CD14-positive monocyte (primary cell): Measurements from ENCODE around the gene TRPC4AP. TPM values are rescaled to one million over a fixed set of nuclear protein-coding genes. Genes with fewer than 3 reads are reported as not detected.

Experiments used
- DNase-seq, 3 donors: peaks; one replicate each; pipeline ENCODE4 v3.0.0-alpha.2; 2011 to 2022
- H2AFZ ChIP-seq: 2 replicates; pipeline ENCODE4 v1.6.0; 2012; ENCODE audit warnings: mild to moderate bottlenecking, low read depth, low read length, inconsistent platforms; ENCODE audit not compliant: insufficient read depth, poor library complexity, severe bottlenecking
- H3K27ac ChIP-seq, 2 donors: 1 replicate in 1 of 2; 2 replicates in 1 of 2; pipeline ENCODE4 v1.5.1; 2012 to 2013; ENCODE audit warnings: low read length in 2 of 2, control low read depth in 1 of 2, inconsistent platforms in 1 of 2, low read depth in 1 of 2, mild to moderate bottlenecking in 1 of 2
- H3K27me3 ChIP-seq, 2 donors: one replicate each; pipeline versions ENCODE4 v1.6.0 to v1.6.1; 2011 to 2013; ENCODE audit warnings: low read length in 2 of 2; ENCODE audit not compliant: control insufficient read depth in 2 of 2, insufficient read depth in 2 of 2
- H3K36me3 ChIP-seq, 2 donors: replicated peaks in 1 of 2; 1 replicate in 1 of 2; 2 replicates in 1 of 2; pipeline versions ENCODE4 v1.5.1 to v1.6.1; 2012 to 2013; ENCODE audit warnings: low read length in 2 of 2, control low read depth in 1 of 2, inconsistent platforms in 1 of 2, mild to moderate bottlenecking in 1 of 2; ENCODE audit not compliant: insufficient read depth in 2 of 2, control insufficient read depth in 1 of 2
- H3K4me1 ChIP-seq, 2 donors: 1 replicate in 1 of 2; 2 replicates in 1 of 2; pipeline versions ENCODE4 v1.5.1 to v1.6.1; 2012 to 2013; ENCODE audit warnings: low read length in 2 of 2, control low read depth in 1 of 2, inconsistent platforms in 1 of 2, mild to moderate bottlenecking in 1 of 2, moderate library complexity in 1 of 2; ENCODE audit not compliant: insufficient read depth in 2 of 2, control insufficient read depth in 1 of 2
- H3K4me2 ChIP-seq: replicated peaks from 2 replicates; pipeline ENCODE3; 2012; ENCODE audit warnings: low read length, moderate library complexity, mild to moderate bottlenecking; ENCODE audit not compliant: poor library complexity, severe bottlenecking; ENCODE audit errors: extremely low read depth
- H3K4me3 ChIP-seq, 3 experiments: fragments of 200-600 bp in 1 of 3; sonication (generic) in 1 of 3; replicated peaks in 1 of 3; 1 replicate in 2 of 3; 2 replicates in 1 of 3; pipeline ENCODE4 v1.5.1; 2011 to 2013; ENCODE audit warnings: low read length in 3 of 3, mild to moderate bottlenecking in 3 of 3, control low read depth in 2 of 3, low read depth in 2 of 3, inconsistent platforms in 1 of 3, moderate library complexity in 1 of 3
- H3K79me2 ChIP-seq: 2 replicates; pipeline ENCODE4 v1.6.0; 2012; ENCODE audit warnings: mild to moderate bottlenecking, control low read depth, inconsistent platforms, low read length, moderate library complexity; ENCODE audit not compliant: insufficient read depth
- H3K9ac ChIP-seq: 2 replicates; pipeline ENCODE4 v1.6.0; 2017; ENCODE audit warnings: low read length, mild to moderate bottlenecking; ENCODE audit not compliant: insufficient read depth, poor library complexity, severe bottlenecking
- H3K9me3 ChIP-seq, 2 donors: replicated peaks in 1 of 2; 1 replicate in 1 of 2; 2 replicates in 1 of 2; pipeline versions ENCODE4 v1.5.1 to v1.6.1; 2012 to 2013; ENCODE audit warnings: low read length in 2 of 2, control low read depth in 1 of 2; ENCODE audit not compliant: control insufficient read depth in 1 of 2, insufficient read depth in 1 of 2
- H4K20me1 ChIP-seq: 2 replicates; pipeline ENCODE4 v1.6.0; 2012; ENCODE audit warnings: mild to moderate bottlenecking, low read length, control low read depth, moderate library complexity; ENCODE audit not compliant: insufficient read depth
- H3K27ac Mint-ChIP-seq, 7 donors: one replicate each; pipeline ENCODE4 v1.8.0; 2020; ENCODE audit warnings: mild to moderate bottlenecking in 7 of 7, mixed read lengths in 7 of 7, moderate library complexity in 6 of 7, inconsistent platforms in 2 of 7
- H3K27me3 Mint-ChIP-seq, 3 donors: one replicate each; pipeline ENCODE4 v1.8.0; 2021 to 2022; ENCODE audit warnings: low read depth in 3 of 3, mild to moderate bottlenecking in 3 of 3, mixed read lengths in 3 of 3, moderate library complexity in 3 of 3, inconsistent platforms in 1 of 3
- H3K36me3 Mint-ChIP-seq, 2 donors: one replicate each; pipeline ENCODE4 v1.8.0; 2020; ENCODE audit warnings: mixed read lengths in 2 of 2, inconsistent platforms in 1 of 2, mild to moderate bottlenecking in 1 of 2
- H3K4me1 Mint-ChIP-seq: one replicate; pipeline ENCODE4 v1.8.0; 2020; ENCODE audit warnings: mild to moderate bottlenecking, mixed read lengths
- H3K4me3 Mint-ChIP-seq, 2 donors: one replicate each; pipeline ENCODE4 v1.8.0; 2020; ENCODE audit warnings: mild to moderate bottlenecking in 2 of 2, mixed read lengths in 2 of 2, moderate library complexity in 1 of 2
- H3K9me3 Mint-ChIP-seq, 7 donors: one replicate each; pipeline ENCODE4 v1.8.0; 2020 to 2022; ENCODE audit warnings: mixed read lengths in 7 of 7, mild to moderate bottlenecking in 6 of 7, moderate library complexity in 6 of 7, inconsistent platforms in 2 of 7
- WGBS: methylation state at CpG from one replicate; pipeline ENCODE4 v1.1.5; 2013; ENCODE audit warnings: missing lambda C conversion rate; ENCODE audit not compliant: insufficient coverage; 5-methylcytosine and 5-hydroxymethylcytosine counted together
- intact Hi-C, 2 donors: fragments of 100-400 bp; cut with micrococcal nuclease; formaldehyde crosslinking; loops; one replicate each; pipeline versions ENCODE4 v1.15.0 to v1.15.1; 2023
- polyA plus RNA-seq, 3 donors: library from polyadenylated mRNA; depleted of rRNA in 1 of 3; unstranded in 2 of 3; stranded (reverse) in 1 of 3; fragments of 300-500 nt in 2 of 3; fragments of >200 nt in 1 of 3; fragmentation: Illumina TruSeq in 2 of 3; gene quantifications; 1 replicate in 2 of 3; 2 replicates in 1 of 3; pipeline ENCODE4 v1.2.3, GENCODE V29; 2012 to 2021
- TF ChIP-seq, protein P1 (sequence below): fragments of 200-600 bp; IDR thresholded peaks from one replicate; pipeline ENCODE4 v1.8.0; 2022; ENCODE audit warnings: antibody characterized with exemption, mild to moderate bottlenecking

TRPC4AP gene
- polyA plus RNA-seq, 3 donors = 80.8 to 98.4 (median 88.6) TPM

DNA sequence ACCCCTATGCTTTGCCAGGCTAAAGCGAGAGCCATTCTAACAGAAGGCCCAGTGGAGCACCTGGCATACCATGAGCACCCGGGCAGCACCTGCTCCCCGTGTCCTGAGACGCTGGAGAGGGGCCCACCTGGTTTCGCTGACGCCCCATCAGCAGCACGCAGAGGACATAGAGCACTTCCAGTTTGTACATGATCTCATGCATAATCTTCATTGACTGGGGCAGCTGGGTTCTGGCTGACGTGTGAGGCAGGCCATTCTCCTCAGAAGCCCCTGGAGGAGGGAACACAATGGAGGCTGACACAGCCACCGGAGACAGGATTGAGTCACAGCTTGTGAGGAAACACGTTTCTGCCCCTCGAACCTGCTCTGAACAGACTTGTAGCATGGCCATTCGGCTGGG, 71.5 kb downstream of the TRPC4AP start:
- peaks cover 82% of the 10 kb centered on the region for H4K20me1 ChIP-seq
- no peaks in the 10 kb centered on the region for H3K9me3 ChIP-seq
- H3K9ac ChIP-seq = no peak overlapping the region
- H3K27ac ChIP-seq = peak overlapping the region in 1 of 2 donors; percentile 23
- peaks cover 75 to 91% of the 10 kb centered on the region in 2 donors for H3K36me3 Mint-ChIP-seq
- H3K79me2 ChIP-seq = no peaks in the 10 kb centered on the region
- intact Hi-C loops = no loop called here
- no peak overlapping the region for H3K4me3 Mint-ChIP-seq
- H3K27me3 ChIP-seq = no peaks in the 10 kb centered on the region
- no peak overlapping the region for H3K4me3 ChIP-seq
- TF ChIP-seq, protein P1, sequence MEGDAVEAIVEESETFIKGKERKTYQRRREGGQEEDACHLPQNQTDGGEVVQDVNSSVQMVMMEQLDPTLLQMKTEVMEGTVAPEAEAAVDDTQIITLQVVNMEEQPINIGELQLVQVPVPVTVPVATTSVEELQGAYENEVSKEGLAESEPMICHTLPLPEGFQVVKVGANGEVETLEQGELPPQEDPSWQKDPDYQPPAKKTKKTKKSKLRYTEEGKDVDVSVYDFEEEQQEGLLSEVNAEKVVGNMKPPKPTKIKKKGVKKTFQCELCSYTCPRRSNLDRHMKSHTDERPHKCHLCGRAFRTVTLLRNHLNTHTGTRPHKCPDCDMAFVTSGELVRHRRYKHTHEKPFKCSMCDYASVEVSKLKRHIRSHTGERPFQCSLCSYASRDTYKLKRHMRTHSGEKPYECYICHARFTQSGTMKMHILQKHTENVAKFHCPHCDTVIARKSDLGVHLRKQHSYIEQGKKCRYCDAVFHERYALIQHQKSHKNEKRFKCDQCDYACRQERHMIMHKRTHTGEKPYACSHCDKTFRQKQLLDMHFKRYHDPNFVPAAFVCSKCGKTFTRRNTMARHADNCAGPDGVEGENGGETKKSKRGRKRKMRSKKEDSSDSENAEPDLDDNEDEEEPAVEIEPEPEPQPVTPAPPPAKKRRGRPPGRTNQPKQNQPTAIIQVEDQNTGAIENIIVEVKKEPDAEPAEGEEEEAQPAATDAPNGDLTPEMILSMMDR = no peak
- no peak overlapping the region for H2AFZ ChIP-seq
- no peak for DNase-seq
- no peaks in the 10 kb centered on the region for H3K4me1 ChIP-seq
- H3K27me3 Mint-ChIP-seq = no peaks in the 10 kb centered on the region
- H3K36me3 ChIP-seq = peaks cover 92 to 100% of the 10 kb centered on the region in 2 donors
- H3K27ac Mint-ChIP-seq = peak overlapping the region in 2 of 7 donors; percentile 1 to 46
- 95% methylated on average over 12 of the region's 12 CpGs for WGBS
- H3K4me2 ChIP-seq = no peak overlapping the region
- H3K4me1 Mint-ChIP-seq = no peaks in the 10 kb centered on the region
- no peaks in the 10 kb centered on the region for H3K9me3 Mint-ChIP-seq

DNA sequence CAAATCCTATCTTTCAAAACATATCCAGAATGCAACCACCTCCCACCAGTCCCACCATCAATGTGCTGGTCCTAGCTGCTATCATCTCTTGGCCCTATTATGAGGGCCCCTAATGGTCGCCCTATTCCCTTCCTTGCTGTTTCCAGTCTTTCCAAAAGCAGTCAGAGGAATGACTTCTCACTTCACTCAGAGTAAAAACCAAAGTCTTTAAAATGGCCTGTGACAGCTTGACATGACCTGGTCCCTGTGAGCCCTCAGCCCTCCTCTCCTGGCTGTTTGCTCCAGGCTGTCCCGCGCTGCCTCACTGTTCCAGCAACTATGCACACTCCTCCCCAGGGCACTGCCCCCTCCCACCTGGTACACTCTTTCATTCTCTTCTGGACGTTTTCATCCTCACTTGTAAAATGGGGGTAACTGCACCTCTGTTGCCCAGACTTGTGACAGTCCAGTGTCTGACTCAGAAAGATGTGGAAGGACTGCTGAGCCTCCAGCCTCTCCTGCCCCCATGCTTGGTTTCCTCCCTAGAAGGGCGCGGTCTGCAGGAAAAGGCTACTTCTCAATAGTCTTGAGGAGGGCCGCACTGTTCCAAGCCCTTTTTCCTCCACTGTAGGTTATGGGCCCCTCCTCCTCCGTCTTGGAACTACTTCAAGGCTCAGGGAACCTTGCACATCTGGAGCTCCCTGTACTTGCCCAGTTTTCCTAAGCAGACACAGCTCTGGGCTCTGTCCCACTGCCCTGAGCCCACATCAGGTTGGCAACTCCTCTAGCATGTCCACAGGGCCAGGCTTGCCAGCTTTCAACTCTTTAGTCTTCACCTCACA, 72.3 kb downstream of the TRPC4AP start:
- DNase-seq = no peak
- H3K27me3 ChIP-seq = no peaks in the 10 kb centered on the region
- H3K4me1 ChIP-seq = no peaks in the 10 kb centered on the region
- H3K9me3 Mint-ChIP-seq = no peaks in the 10 kb centered on the region
- H3K27ac ChIP-seq = peak overlapping the region in 1 of 2 donors; percentile 23
- H3K4me2 ChIP-seq = no peak overlapping the region
- no peak overlapping the region for H3K4me3 Mint-ChIP-seq
- intact Hi-C loops = no loop called here
- H3K9ac ChIP-seq = no peak overlapping the region
- no peaks in the 10 kb centered on the region for H3K4me1 Mint-ChIP-seq
- H3K4me3 ChIP-seq = no peak overlapping the region
- H3K27ac Mint-ChIP-seq = peak overlapping the region in 4 of 7 donors; percentile 3 to 21 (median 8)
- H3K9me3 ChIP-seq = no peaks in the 10 kb centered on the region
- TF ChIP-seq, protein P1 = no peak
- peaks cover 91 to 100% of the 10 kb centered on the region in 2 donors for H3K36me3 ChIP-seq
- no peaks in the 10 kb centered on the region for H3K79me2 ChIP-seq
- 98% methylated on average over 7 of the region's 8 CpGs for WGBS
- H3K27me3 Mint-ChIP-seq = no peaks in the 10 kb centered on the region
- H3K36me3 Mint-ChIP-seq = peaks cover 76 to 91% of the 10 kb centered on the region in 2 donors
- H2AFZ ChIP-seq = no peak overlapping the region
- peaks cover 84% of the 10 kb centered on the region for H4K20me1 ChIP-seq
